Omental fat pad (tissue), 4 donors: ENCODE measurements around the gene NTRK2. TPM values are rescaled to one million over a fixed set of nuclear protein-coding genes. Genes with fewer than 3 reads are reported as not detected.

ENCODE experiments used
- ATAC-seq: fragments of 150-250 bp; one replicate; pipeline ENCODE4 v1.9.1; 2016; ENCODE audit warnings: mild to moderate bottlenecking, moderate library complexity; ENCODE audit not compliant: low FRiP score
- DNase-seq: peaks from one replicate; pipeline ENCODE4 v3.0.0-alpha.2; 2019; ENCODE audit warnings: low spot score
- CTCF ChIP-seq, 3 donors: fragments of 450-650 bp; IDR thresholded peaks; one replicate each; pipeline ENCODE4 v1.5.1; 2016 to 2017; ENCODE audit warnings: antibody characterized with exemption in 3 of 3, mild to moderate bottlenecking in 3 of 3, moderate library complexity in 2 of 3
- total RNA-seq, 4 donors: library from RNA; depleted of rRNA; stranded (reverse); fragments of >200 nt; gene quantifications; one replicate each; pipeline ENCODE4 v1.1.0, GENCODE V29; 2016

NTRK2 gene
- total RNA-seq, 4 donors from 2014 or later = 13.9 to 20.2 (median 16.1) TPM

GRCh38 chr9:84992381-84992780 is 322.9 kb downstream of the NTRK2 start:
- DNase-seq = no peak
- no peak for TF ChIP-seq CTCF (IDR thresholded peaks at IDR 0.05)
- no peak for ATAC-seq

GRCh38 chr9:84993105-84993504 is 323.6 kb downstream of the NTRK2 start:
- no peak for TF ChIP-seq CTCF (IDR thresholded peaks at IDR 0.05)
- ATAC-seq = no peak

GRCh38 chr9:84996029-84996428 is 326.5 kb downstream of the NTRK2 start:
- DNase-seq (no peak), ATAC-seq (no peak)
- TF ChIP-seq CTCF (IDR thresholded peaks at IDR 0.05) = no peak

More at GRCh38 chr9:84993105-84993504, 323.6 kb downstream of the NTRK2 start:
- no peak for DNase-seq

- no peak for TF ChIP-seq CTCF (IDR thresholded peaks at IDR 0.05)
- ATAC-seq (no peak), DNase-seq (no peak)
Measured at GRCh38 chr9:84996716-84997115, 327.2 kb downstream of the NTRK2 start.

GRCh38 chr9:84997472-84997871 is 327.9 kb downstream of the NTRK2 start:
- ATAC-seq (no peak), DNase-seq (no peak)
- TF ChIP-seq CTCF (IDR thresholded peaks at IDR 0.05) = no peak

- TF ChIP-seq CTCF (IDR thresholded peaks at IDR 0.05) = no peak
- no peak for ATAC-seq
- no peak for DNase-seq
Measured at GRCh38 chr9:84998639-84999038, 329.1 kb downstream of the NTRK2 start.

GRCh38 chr9:84999788-85000187 is 330.3 kb downstream of the NTRK2 start:
- TF ChIP-seq CTCF (IDR thresholded peaks at IDR 0.05) = no peak
- DNase-seq (no peak), ATAC-seq (no peak)
